Measurements from ENCODE around the gene H3-3A.
A peak's percentile ranks its signal among the peaks of the same experiment; 100 is the strongest.

The H3-3A gene

GRCh38 chr1:226061841-226062557, 517 bp upstream of the H3-3A start:
- peak; percentile 92 to 95 for DNase-seq
- TF ChIP-seq POLR2A (IDR thresholded peaks at IDR 0.05; ENCODE audit: low read length), result no peak
- TF ChIP-seq GATA1 (IDR thresholded peaks at IDR 0.05; ENCODE audit: low read depth, low read length), result no peak

- no peak for TF ChIP-seq GATA1 (IDR thresholded peaks at IDR 0.05; ENCODE audit: low read depth, low read length)
- no peak for TF ChIP-seq POLR2A (IDR thresholded peaks at IDR 0.05; ENCODE audit: low read length)
- DNase-seq, result peak; percentile 67 to 79
These were observed 884 bp downstream of the H3-3A start for GRCh38 chr1:226063224-226063976.

- peak; percentile 72 to 74 for DNase-seq
These were observed 1.7 kb downstream of the H3-3A start for GRCh38 chr1:226063977-226064815.

GRCh38 chr1:226064816-226065248, 2.3 kb downstream of the H3-3A start:
- DNase-seq, result peak; percentile 79 to 83
- TF ChIP-seq POLR2A (IDR thresholded peaks at IDR 0.05; ENCODE audit: low read length), result no peak
- no peak for TF ChIP-seq GATA1 (IDR thresholded peaks at IDR 0.05; ENCODE audit: low read depth, low read length)

More at GRCh38 chr1:226063977-226064815, 1.7 kb downstream of the H3-3A start:
- TF ChIP-seq GATA1 (IDR thresholded peaks at IDR 0.05; ENCODE audit: low read depth, low read length), result no peak
- TF ChIP-seq POLR2A (IDR thresholded peaks at IDR 0.05; ENCODE audit: low read length), result peak; percentile 82

DNA sequence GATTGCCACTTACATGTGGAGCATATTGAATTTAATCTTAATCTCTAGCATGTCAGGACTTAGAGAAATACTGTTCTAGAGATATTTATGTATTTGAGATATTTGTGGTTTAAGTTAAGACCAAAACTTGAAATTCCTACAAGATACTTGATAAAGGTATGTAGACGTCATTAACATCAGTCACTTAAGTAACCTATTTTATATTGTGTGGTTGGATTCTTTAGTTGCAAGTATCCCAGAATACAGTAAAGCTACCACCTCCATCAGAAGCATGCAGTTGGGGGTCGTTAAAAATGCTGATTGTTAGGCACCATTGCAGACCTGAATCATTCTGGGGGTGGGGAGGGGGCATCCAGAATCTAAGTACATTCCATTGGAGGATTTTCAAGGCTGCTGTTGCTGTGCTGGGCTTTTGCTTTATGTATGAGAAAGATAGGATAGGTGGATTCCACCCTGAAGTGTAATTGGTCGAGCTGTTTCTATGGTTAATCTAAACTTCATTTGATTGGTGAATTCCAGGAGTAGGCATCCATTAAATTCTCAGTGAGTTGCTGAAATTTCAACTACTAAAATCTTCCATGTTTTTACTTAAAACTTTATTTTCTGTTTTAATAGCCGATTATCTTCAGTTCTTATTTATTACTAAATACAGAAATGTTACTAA, 4.0 kb downstream of the H3-3A start:
- TF ChIP-seq POLR2A (IDR thresholded peaks at IDR 0.05; ENCODE audit: low read length), result no peak
- TF ChIP-seq GATA1 (IDR thresholded peaks at IDR 0.05; ENCODE audit: low read depth, low read length), result no peak
- peak; percentile 54 to 59 for DNase-seq

DNA sequence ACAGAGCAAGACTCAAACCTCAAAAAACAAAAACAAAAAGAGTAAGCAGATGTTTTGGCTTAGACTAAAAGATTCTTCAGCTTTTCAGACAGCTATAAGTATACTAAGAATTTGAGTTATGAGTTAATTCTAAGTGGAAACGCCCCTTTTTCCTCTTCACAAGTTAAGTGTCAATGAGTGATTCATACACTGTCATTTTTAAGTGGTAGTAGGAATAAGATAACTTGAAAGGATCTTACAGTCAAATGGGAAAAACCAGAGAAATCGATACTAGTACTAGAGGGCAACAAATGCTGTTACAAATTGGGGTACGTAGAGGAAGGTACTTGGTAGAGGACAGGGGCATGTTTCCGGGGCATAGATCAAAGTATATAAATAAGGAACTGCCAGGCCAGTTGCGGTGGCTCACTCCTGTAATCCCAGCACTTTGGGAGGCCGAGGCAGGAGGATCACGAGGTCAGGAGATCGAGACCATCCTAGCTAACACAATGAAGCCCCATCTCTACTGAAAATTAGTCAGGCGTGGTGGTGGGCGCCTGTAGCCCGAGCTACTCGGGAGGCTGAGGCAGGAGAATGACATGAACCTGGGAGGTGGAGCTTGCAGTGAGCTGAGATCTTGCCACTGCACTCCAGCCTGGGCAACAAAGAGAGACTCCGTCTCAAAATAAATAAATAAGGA, 7.4 kb downstream of the H3-3A start:
- DNase-seq, result no peak

GRCh38 chr1:226072347-226072746, 9.8 kb downstream of the H3-3A start:
- TF ChIP-seq POLR2A (IDR thresholded peaks at IDR 0.05; ENCODE audit: low read length) (no peak), GATA1 (IDR thresholded peaks at IDR 0.05; ENCODE audit: low read depth, low read length) (no peak)

More for the DNA sequence above, 7.4 kb downstream of the H3-3A start:
- TF ChIP-seq POLR2A (IDR thresholded peaks at IDR 0.05; ENCODE audit: low read length) (no peak), GATA1 (IDR thresholded peaks at IDR 0.05; ENCODE audit: low read depth, low read length) (no peak)

DNA sequence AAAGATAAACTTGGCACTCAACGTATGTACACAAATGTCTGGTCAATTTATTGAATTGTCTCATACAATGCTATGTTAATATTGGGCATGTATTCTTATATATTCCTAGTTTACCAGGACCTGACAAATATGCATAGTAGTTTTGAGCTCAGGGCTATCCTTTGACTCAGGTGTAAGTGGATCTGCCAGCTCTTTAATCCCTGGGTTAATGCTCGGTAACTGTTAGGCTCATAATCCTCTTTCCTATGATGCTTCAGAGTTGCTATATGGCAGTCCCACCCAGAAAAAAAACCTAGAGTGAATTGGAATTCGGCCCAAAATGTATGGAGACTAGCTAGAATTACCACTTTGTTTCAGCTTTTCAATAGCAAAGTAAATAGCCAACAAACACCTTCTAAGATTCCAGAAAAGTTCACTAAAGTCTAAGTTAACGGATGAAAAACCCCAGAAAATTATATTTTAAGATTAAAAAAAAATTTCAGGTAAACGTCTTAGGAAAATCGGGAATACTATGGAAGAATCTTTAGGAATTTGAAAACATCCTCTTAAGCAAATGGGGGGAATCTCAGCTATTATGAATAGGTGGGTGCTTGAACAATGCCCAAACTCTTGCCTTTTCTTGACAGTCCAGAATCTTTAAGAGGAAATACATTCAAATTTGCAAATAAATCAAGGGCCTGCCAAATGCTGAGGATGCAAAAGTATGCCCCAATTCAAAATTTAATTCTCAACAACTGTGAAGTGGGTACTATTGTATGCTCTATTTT, 10.9 kb downstream of the H3-3A start:
- TF ChIP-seq GATA1 (IDR thresholded peaks at IDR 0.05; ENCODE audit: low read depth, low read length), result no peak
- TF ChIP-seq POLR2A (IDR thresholded peaks at IDR 0.05; ENCODE audit: low read length), result no peak
- no peak for DNase-seq

More at GRCh38 chr1:226072347-226072746, 9.8 kb downstream of the H3-3A start:
- no peak for DNase-seq

GRCh38 chr1:226074046-226074445, 11.5 kb downstream of the H3-3A start:
- no peak for TF ChIP-seq GATA1 (IDR thresholded peaks at IDR 0.05; ENCODE audit: low read depth, low read length)
- no peak for TF ChIP-seq POLR2A (IDR thresholded peaks at IDR 0.05; ENCODE audit: low read length)
- DNase-seq, result no peak

DNA sequence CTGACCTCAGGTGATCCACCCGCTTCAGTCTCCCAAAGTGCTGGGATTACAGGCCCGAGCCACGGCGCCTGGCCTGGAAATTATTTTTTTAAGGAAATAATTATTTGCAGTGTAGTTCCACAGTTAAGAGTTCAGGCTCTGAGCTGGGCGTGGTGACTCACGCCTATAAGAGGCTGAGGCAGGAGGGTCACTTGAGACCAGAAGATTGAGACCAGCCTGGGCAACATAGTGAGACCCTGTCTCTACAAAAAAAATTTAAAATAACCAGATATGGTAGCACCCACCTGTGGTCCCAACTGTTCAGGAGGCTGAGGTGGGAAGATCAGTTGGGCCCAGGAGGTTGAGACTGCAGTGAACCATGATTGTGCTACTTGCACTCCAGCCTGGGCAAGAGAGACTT, 13.9 kb downstream of the H3-3A start:
- no peak for DNase-seq
- TF ChIP-seq POLR2A (IDR thresholded peaks at IDR 0.05; ENCODE audit: low read length) (no peak), GATA1 (IDR thresholded peaks at IDR 0.05; ENCODE audit: low read depth, low read length) (no peak)

DNA sequence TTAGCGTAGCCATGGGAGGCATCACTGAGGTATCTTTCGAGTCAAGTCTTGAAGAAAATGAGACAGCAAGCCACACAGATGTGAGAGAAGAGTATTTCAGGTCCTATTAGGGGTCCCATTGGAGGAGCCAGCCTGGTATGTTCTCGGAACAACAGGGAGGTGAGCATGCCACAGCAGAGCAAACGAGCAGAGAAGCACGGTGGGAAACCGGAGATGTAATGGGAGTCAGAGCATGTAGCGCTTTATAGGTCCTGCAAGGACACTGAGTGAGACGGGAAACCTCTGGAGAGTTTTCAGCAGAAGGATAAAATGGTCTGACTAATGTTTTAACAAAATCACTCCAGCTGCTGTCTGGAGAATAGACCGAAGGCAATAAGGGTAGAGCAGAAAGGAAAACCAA, 15.9 kb downstream of the H3-3A start:
- no peak for TF ChIP-seq GATA1 (IDR thresholded peaks at IDR 0.05; ENCODE audit: low read depth, low read length)
- no peak for TF ChIP-seq POLR2A (IDR thresholded peaks at IDR 0.05; ENCODE audit: low read length)
- DNase-seq, result no peak

GRCh38 chr1:226082587-226082917, 20.0 kb downstream of the H3-3A start:
- no peak for DNase-seq
- TF ChIP-seq GATA1 (IDR thresholded peaks at IDR 0.05; ENCODE audit: low read depth, low read length) (no peak), POLR2A (IDR thresholded peaks at IDR 0.05; ENCODE audit: low read length) (no peak)

All from erythroblast (primary cell).